HepG2 (cell line): ENCODE data around the gene CDT1. TPM values are rescaled to one million over a fixed set of nuclear protein-coding genes. Genes with fewer than 3 reads are reported as not detected.

ENCODE experiments used
- KDM5B ChIP-seq: sonication (generic); formaldehyde crosslinking; IDR thresholded peaks from 2 replicates; pipeline ENCODE4 v1.4.0; 2020; ENCODE audit warnings: missing genetic modification reagents, mild to moderate bottlenecking, borderline replicate concordance
- PHF21A ChIP-seq: sonication (generic); formaldehyde crosslinking; IDR thresholded peaks from 2 replicates; pipeline ENCODE4 v1.5.0; 2020; ENCODE audit warnings: mild to moderate bottlenecking, missing genetic modification reagents
- ZBTB49 ChIP-seq: sonication (generic); formaldehyde crosslinking; IDR thresholded peaks from 2 replicates; pipeline ENCODE4 v1.4.0; 2020; ENCODE audit warnings: missing genetic modification reagents, borderline replicate concordance
- ZNF337 ChIP-seq: sonication (generic); formaldehyde crosslinking; IDR thresholded peaks from 2 replicates; pipeline ENCODE4 v1.5.1; 2020; ENCODE audit warnings: missing genetic modification reagents, low read depth, mild to moderate bottlenecking, borderline replicate concordance
- ZNF800 ChIP-seq: sonication (generic); formaldehyde crosslinking; IDR thresholded peaks from 2 replicates; pipeline ENCODE4 v1.4.0; 2020; ENCODE audit warnings: missing genetic modification reagents
- ZNF841 ChIP-seq: sonication (generic); formaldehyde crosslinking; IDR thresholded peaks from 2 replicates; pipeline ENCODE4 v1.8.1; 2023; ENCODE audit warnings: missing genetic modification reagents, borderline replicate concordance
- ZNF891 ChIP-seq: sonication (generic); formaldehyde crosslinking; IDR thresholded peaks from 2 replicates; pipeline ENCODE4 v1.5.0; 2020; ENCODE audit warnings: mild to moderate bottlenecking, missing genetic modification reagents
- polyA plus RNA-seq, 8 experiments: library from polyadenylated mRNA; depleted of rRNA in 3 of 8; stranded (reverse) in 7 of 8; unstranded in 1 of 8; fragments of >200 nt; fragmentation: Illumina TruSeq in 4 of 8; extraction: Trizol in 4 of 8; gene quantifications; 2 replicates each; pipeline versions ENCODE4 v1.2.1 to v1.2.3, GENCODE V29; 2011 to 2016; ENCODE audit warnings: low read depth in 4 of 8, missing spikeins in 1 of 8, mixed read lengths in 1 of 8; ENCODE audit not compliant: insufficient read depth in 1 of 8
- total RNA-seq, 5 experiments: library from RNA; depleted of rRNA; stranded (reverse); fragments of >200 nt; fragmentation: Illumina TruSeq; extraction: Trizol; gene quantifications; 2 replicates each; pipeline ENCODE4 v1.2.3, GENCODE V29; 2016; ENCODE audit warnings: low read depth in 1 of 5

The CDT1 gene
- total and polyA plus RNA-seq, 2 of the 13 experiments (the other 11 are each of a cell fraction or from before 2014, with no cell fraction given): 23.1 to 23.8 TPM

GRCh38 chr16:88812513-88813268 is 9.1 kb downstream of the CDT1 start (continued):
- TF ChIP-seq ZNF800 (CRISPR knock-in tag) (no peak), ZNF891 (CRISPR knock-in tag) (0 out of 2 replicates have a peak, but pooled peaks have one; percentile 6), ZNF337 (0 out of 2 replicates have a peak, but pooled peaks have one; percentile 1), KDM5B (CRISPR knock-in tag) (no peak; the same call in 1 of the 2 replicates), ZBTB49 (CRISPR knock-in tag) (no peak), PHF21A (peak; percentile 12; the same call in 1 of the 2 replicates), ZNF841 (CRISPR knock-in tag) (no peak)
- TF ChIP-seq, all 625 proteins: peak for 56
